ENCODE measurements around the gene ZAP70.

The ZAP70 gene

DNA sequence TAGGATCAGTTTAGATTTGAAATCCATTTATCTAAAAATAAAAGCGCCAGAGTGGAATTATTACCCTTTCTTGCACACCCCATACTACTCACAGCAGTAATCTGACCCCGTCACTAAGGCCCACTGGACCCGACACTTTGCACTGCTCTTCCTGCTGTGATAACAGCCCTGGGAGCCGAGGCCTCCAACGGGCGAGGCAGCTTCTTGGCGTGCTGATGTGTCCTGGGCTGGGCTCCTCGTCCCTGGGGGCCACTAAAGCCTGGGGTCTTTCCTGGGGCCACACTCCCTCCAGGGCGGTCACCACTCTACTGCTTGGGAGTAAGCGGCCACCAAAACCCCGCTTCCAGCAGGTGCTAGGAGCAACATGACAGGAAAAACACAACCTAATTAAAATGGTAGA, 61.7 kb downstream of the ZAP70 start:
- in situ Hi-C loops (cut with MboI; ENCODE audit: low sequenced_read_pairs) = no loop called here

GRCh38 chr2:97779141-97779540, 65.8 kb downstream of the ZAP70 start:
- in situ Hi-C loops (cut with MboI; ENCODE audit: low sequenced_read_pairs) = no loop called here

DNA sequence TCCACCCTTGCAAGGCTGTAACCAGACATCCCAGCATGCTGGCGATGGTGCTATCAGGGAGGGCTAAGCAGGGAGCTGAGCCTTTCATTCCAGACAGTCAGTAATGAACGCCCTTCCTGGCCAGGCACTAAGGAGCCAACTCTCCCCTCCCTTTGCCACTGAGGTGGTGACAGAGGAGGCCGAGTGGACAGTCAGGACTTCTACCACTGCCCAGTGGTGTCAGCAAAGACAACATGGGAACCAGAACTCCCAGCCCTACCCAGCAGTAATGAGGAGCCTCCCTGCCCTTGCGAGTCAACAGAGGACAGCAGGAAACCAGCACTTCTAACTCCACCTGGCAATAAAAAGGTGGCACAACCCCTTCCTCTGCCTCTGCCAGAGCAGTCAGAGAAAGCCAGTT, 68.6 kb downstream of the ZAP70 start:
- in situ Hi-C loops (cut with MboI; ENCODE audit: low sequenced_read_pairs) = no loop called here

DNA sequence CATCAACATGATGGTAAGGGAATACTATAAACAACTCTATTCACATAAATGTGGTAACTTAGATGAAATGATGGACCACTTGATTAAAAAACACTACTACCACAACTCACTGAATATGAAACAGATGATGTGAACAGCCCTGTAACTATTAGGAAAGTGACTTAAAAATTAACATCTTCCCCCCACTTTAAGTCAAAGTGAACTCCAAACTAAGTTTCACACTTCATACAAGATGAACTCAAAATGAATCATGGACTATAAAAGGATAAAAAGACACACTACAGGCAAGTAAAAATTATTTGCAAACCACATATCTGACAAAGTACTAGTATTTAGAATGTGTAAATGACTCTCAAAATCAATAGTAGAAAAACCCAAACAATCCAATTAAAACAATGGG, 71.6 kb downstream of the ZAP70 start:
- in situ Hi-C loops (cut with MboI; ENCODE audit: low sequenced_read_pairs) = no loop called here

DNA sequence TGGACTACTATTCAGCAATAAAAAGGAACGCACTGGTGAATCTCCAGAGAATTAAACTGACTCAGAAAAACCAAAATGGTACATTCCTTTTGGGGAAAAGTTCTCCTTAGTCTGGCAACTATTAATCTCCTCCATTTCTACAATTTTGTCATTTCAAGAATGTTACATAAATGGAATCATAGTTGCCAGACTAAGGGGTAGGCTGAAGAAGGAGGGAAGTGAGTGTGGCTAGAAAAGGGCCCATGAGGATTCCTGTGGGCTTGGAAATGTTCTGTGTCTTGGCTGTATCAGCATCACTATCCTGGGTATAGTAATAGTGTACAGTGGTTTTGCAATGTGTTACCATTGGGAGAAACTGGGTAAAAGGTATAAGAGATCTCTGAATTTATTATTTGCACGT, 72.4 kb downstream of the ZAP70 start:
- in situ Hi-C loops (cut with MboI; ENCODE audit: low sequenced_read_pairs) = no loop called here

DNA sequence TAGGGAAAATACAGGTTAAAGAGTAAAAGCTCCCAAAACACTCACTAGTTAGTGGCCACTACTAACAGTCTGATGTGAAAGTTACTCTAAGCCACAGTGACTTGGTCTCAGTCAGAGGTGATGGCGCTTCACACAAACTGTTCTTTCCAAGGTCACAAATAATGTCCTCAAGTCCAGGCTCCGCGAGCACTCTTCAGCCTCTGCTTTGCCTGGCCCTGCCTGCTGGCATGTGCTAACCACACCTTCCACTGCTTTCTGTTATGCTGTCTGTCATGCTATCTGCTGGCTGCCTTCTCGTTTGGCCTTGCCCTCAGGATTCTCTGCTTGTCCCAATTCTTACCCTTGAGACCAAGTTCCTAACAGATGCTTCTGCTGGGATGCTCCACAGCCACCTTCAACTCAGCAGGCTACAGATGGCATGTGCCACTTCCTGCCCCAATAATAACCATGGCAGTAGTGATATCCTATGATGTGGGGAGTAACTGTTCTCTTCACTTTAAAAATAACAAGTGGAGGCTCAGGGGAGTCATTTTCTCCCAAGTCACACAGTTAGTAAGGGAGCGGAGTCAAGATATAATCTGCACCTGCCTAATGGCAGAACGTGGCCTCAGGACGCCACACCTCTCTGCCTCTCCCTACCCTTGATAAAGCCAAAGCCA, 75.7 kb downstream of the ZAP70 start:
- in situ Hi-C loops (cut with MboI; ENCODE audit: low sequenced_read_pairs) = no loop called here

All from HL-60/S4 treated with retinoic acid at 250 ng/mL for 4 days and 3 days (cell line).